ENCODE data around the gene CLTCL1. TPM values are rescaled to one million over a fixed set of nuclear protein-coding genes. Genes with fewer than 3 reads are reported as not detected.

The CLTCL1 gene
- total and polyA plus RNA-seq, 2 experiments from 2014 or later: 6.6 to 15.1 TPM

- no peaks in the 10 kb centered on the region for H3K27me3 ChIP-seq (ENCODE audit: insufficient read depth)
- no peak for DNase-seq (ENCODE audit: low spot score)
- no peak overlapping the region for H3K27ac ChIP-seq (ENCODE audit: low read depth)
- H3K79me2 ChIP-seq (replicated peaks; ENCODE audit: insufficient read depth): no peaks in the 10 kb centered on the region
- 0 out of 2 replicates have a peak, but pooled peaks cover 3% of the 10 kb centered on the region for H4K20me1 ChIP-seq (replicated peaks; ENCODE audit: insufficient read depth)
- no peak overlapping the region for H3K4me3 ChIP-seq
- H3K27me3 Mint-ChIP-seq (ENCODE audit: insufficient read depth, low read depth, poor library complexity): peaks cover 5% of the 10 kb centered on the region
- TF ChIP-seq ETS1 (IDR thresholded peaks at IDR 0.05) (no peak), EZH2phosphoT487 (IDR thresholded peaks at IDR 0.05; ENCODE audit: unreplicated experiment) (no peak), POLR2AphosphoS5 (IDR thresholded peaks at IDR 0.05; ENCODE audit: low read depth) (no peak), REST (IDR thresholded peaks at IDR 0.05; ENCODE audit: unreplicated experiment) (no peak), NANOG (IDR thresholded peaks at IDR 0.05; ENCODE audit: borderline replicate concordance) (no peak), STAT1 (IDR thresholded peaks at IDR 0.05; ENCODE audit: unreplicated experiment) (no peak), ZNF462 (CRISPR knock-in tag; IDR thresholded peaks at IDR 0.05) (no peak), CTCF (conservative IDR thresholded peaks at IDR 0.05; ENCODE audit: low read depth in 2 of 2) (no peak), ZNF331 (CRISPR knock-in tag; IDR thresholded peaks at IDR 0.05; ENCODE audit: low read depth) (no peak), EZH2 (IDR thresholded peaks at IDR 0.05; ENCODE audit: low read depth, unreplicated experiment) (no peak), CREB1 (CRISPR knock-in tag; IDR thresholded peaks at IDR 0.05; ENCODE audit: low read depth) (no peak), JUNB (IDR thresholded peaks at IDR 0.05; ENCODE audit: unreplicated experiment) (no peak), ZNF114 (CRISPR knock-in tag; IDR thresholded peaks at IDR 0.05) (no peak)
- 0 out of 2 replicates have a peak, but pooled peaks cover 7% of the 10 kb centered on the region for H3K36me3 ChIP-seq (ENCODE audit: insufficient read depth)
- no peaks in the 10 kb centered on the region; the same call in 2 of the 3 replicates for H3K9me3 Mint-ChIP-seq
- no peak overlapping the region for H3K27ac Mint-ChIP-seq
- H3K4me1 ChIP-seq (ENCODE audit: insufficient read depth): no peaks in the 10 kb centered on the region
- H3K4me1 Mint-ChIP-seq: peaks cover 7% of the 10 kb centered on the region
- H3K4me3 Mint-ChIP-seq: no peak overlapping the region
- H3F3A ChIP-seq (replicated peaks; ENCODE audit: low read depth): no peaks in the 10 kb centered on the region
- H2AFZ ChIP-seq: no peak overlapping the region
- peaks cover 46% of the 10 kb centered on the region for H3K36me3 Mint-ChIP-seq (ENCODE audit: low read depth)
- H3K9me2 ChIP-seq (ENCODE audit: insufficient read depth): no peaks in the 10 kb centered on the region
- no peak overlapping the region for H3K4me2 ChIP-seq
- ATAC-seq: no peak
Measured at GRCh38 chr22:19193879-19194278, 97.6 kb downstream of the CLTCL1 start.

Data from GM23338 (cell line).